ENCODE results near the gene BSDC1. TPM values are rescaled to one million over a fixed set of nuclear protein-coding genes. Genes with fewer than 3 reads are reported as not detected.
"Not testable (repeated sequence)": the region's sequence is repeated elsewhere in the genome, so short reads cannot be mapped to it uniquely, and the experiment has no call there.

BSDC1 gene
- polyA plus RNA-seq, 1 experiment, result 45.3 TPM

DNA sequence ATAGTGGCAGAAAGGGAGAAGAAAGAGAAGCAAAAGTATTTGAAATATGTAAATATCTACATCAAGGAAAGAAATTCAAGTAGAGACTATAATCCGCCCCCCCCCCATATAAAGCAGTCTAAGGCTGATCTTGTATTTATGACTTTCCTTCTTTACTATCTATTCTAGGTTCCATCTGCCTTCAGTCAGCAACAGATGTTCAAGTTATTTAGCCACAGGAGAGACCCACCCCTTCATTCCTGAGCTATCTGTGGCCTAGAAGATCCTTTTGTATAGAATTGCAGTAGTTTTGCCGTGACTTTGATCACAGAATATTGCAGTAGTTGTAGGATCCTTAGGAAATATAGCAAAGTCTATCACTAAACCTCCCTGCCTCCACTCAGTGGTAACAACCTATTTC, 10.7 kb upstream of the BSDC1 start:
- Histone ChIP-seq H3K27me3 (ENCODE audit: control insufficient read depth, insufficient read depth, low read length) (peaks cover 5% of the 10 kb centered on the region), H3K27ac (ENCODE audit: low read depth, low read length) (no peak overlapping the region), H3K4me3 (ENCODE audit: low read depth, low read length) (no peak overlapping the region), H3K9me3 (ENCODE audit: control insufficient read depth, insufficient read depth, low read length) (no peaks in the 10 kb centered on the region)
- peak; percentile 30 for DNase-seq (ENCODE audit: low read depth, low spot score)
- ChIA-PET CTCF (interaction anchor here (0.5 to 1.4 kb wide), 4 partner anchors 9 to 682 kb away, joined by 3 to 8 read pairs (median 3); no protein-coding TSS in a partner anchor), POLR2A (interaction anchor here (1.2 kb wide), 1 partner anchor 69 kb away, joined by 3 read pairs; the partner anchor contains the start of gene MARCKSL1)
- TF ChIP-seq CTCF (IDR thresholded peaks at IDR 0.05; ENCODE audit: low read depth, low read length), result no peak

DNA sequence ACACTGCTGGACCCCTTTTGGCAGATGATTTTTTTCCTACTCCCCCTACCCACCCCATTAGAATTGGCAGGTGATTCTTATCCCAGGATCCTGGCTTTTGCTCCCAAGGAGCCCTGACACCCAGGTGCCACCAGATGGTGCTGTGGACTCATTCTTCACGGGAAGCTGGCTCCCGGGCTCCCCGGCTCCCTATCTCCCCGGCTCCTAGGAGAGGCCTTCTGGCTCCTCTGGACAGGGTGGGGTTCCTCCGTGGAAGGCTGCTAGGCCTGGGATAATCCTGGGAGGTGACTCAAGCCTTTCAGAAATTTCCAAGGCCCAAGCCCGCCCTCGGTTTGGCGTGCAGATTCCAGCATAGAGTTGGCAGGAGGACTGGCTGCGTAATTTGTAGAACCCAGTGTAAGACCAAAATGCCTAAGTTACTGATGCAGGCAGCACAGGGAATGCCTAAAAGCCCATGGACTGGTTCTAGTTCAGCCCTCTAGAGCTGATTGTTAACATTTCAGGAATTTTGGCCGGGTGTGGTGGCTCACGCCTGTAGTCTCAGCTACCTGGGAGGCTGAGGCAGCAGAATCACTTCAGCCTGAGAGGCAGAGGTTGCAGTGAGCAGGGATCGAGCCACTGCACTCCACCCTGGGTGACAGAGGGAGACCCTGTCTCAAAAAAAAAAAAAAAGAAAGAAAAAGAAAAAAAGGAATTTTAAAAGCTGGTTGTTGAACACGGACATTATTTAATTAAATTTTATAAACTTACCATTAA, 6.8 kb upstream of the BSDC1 start:
- Histone ChIP-seq H3K27ac (ENCODE audit: low read depth, low read length) (no peak overlapping the region), H3K9me3 (ENCODE audit: control insufficient read depth, insufficient read depth, low read length) (no peaks in the 10 kb centered on the region), H3K27me3 (ENCODE audit: control insufficient read depth, insufficient read depth, low read length) (no peaks in the 10 kb centered on the region), H3K4me3 (ENCODE audit: low read depth, low read length) (no peak overlapping the region)
- DNase-seq (ENCODE audit: low read depth, low spot score), result peak; percentile 48
- POLR2A ChIA-PET, result interaction anchor here (0.7 to 1.2 kb wide), 3 partner anchors 12 to 497 kb away, joined by 3 to 4 read pairs (median 3); partner anchors contain the start of gene MARCKSL1
- peak; percentile 92 for TF ChIP-seq CTCF (IDR thresholded peaks at IDR 0.05; ENCODE audit: low read depth, low read length)
- CTCF ChIA-PET, result interaction anchor here (0.6 to 5.6 kb wide), 32 partner anchors 9 to 536 kb away, joined by 3 to 81 read pairs (median 4); no protein-coding TSS in a partner anchor

DNA sequence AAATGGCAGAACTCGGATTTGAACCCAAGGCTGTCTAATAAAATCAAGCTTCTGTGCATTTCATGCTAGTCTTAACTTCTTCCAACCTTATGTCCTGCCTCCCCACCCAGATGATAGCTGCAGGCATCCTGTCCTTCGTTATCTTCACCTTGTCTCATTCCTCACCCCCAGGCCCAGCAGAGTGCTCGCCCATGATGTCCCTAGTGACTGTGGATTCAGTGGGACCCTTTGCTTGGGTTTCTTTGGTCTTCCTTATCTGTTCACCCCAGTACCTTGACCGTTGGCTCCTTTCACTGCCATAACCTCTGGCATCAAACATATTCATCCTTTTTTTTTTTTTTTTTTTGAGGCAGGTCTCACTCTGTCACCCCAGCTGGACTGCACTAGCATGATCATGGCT, 5.6 kb upstream of the BSDC1 start:
- Histone ChIP-seq H3K27ac (ENCODE audit: low read depth, low read length) (no peak overlapping the region), H3K9me3 (ENCODE audit: control insufficient read depth, insufficient read depth, low read length) (no peaks in the 10 kb centered on the region), H3K27me3 (ENCODE audit: control insufficient read depth, insufficient read depth, low read length) (no peaks in the 10 kb centered on the region), H3K4me3 (ENCODE audit: low read depth, low read length) (no peak overlapping the region)
- DNase-seq (ENCODE audit: low read depth, low spot score), result no peak
- TF ChIP-seq CTCF (IDR thresholded peaks at IDR 0.05; ENCODE audit: low read depth, low read length), result no peak
- ChIA-PET POLR2A (interaction anchor here (0.7 kb wide), 1 partner anchor 80 kb away, joined by 6 read pairs; no protein-coding TSS in a partner anchor), CTCF (interaction anchor here (0.5 to 5.6 kb wide), 13 partner anchors 8 to 475 kb away, joined by 3 to 81 read pairs (median 5); no protein-coding TSS in a partner anchor)

DNA sequence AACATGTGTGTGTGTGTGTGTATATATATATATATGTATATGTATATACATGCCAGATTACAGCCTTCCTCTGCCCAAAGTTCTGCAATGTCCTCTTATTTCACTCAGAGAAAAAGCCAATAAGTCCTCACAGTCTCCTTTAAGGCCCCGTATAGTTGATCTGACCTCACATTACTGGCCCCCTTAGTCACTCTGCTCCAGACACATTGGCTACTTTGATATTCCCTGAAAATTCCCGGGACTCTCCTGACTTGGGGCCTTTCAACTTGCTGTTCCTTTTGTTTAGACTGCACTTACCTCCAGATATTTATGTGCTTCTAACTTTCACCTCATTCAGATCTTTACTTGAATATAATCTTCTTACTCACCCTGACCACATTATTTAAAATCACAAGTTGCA, 4.2 kb upstream of the BSDC1 start:
- no peaks in the 10 kb centered on the region for H3K27me3 ChIP-seq (ENCODE audit: control insufficient read depth, insufficient read depth, low read length)
- ChIA-PET CTCF (interaction anchor here (0.6 to 5.6 kb wide), 2 partner anchors 15 to 136 kb away, joined by 5 to 81 read pairs; no protein-coding TSS in a partner anchor), POLR2A (no interaction called here)
- no peaks in the 10 kb centered on the region; the same call in 1 of the 2 replicates for H3K9me3 ChIP-seq (ENCODE audit: control insufficient read depth, insufficient read depth, low read length)
- no peak for TF ChIP-seq CTCF (IDR thresholded peaks at IDR 0.05; ENCODE audit: low read depth, low read length)
- DNase-seq (ENCODE audit: low read depth, low spot score), result no peak
- no peak overlapping the region for H3K4me3 ChIP-seq (ENCODE audit: low read depth, low read length)
- H3K27ac ChIP-seq (ENCODE audit: low read depth, low read length), result no peak overlapping the region

DNA sequence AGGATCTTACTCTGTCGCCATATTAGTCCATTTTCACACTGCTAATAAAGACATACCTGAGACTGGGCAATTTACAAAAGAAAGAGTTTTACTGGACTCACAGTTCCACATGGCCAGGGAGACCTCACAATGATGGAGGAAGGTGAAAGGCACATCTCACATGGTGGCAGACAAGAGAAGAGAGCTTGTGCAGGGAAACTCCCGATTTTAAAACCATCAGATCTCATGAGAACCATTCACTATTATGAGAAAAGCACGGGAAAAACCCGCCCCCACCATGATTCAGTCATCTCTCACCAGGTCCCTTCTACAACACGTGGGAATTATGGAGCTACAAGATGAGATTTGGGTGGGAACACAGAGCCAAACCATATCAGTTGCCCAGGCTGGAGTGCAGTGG, 2.3 kb upstream of the BSDC1 start:
- DNase-seq (ENCODE audit: low read depth, low spot score); H3K27ac ChIP-seq (ENCODE audit: low read depth, low read length); H3K9me3 ChIP-seq (ENCODE audit: control insufficient read depth, insufficient read depth, low read length); CTCF ChIA-PET; H3K4me3 ChIP-seq (ENCODE audit: low read depth, low read length); H3K27me3 ChIP-seq (ENCODE audit: control insufficient read depth, insufficient read depth, low read length); POLR2A ChIA-PET: not testable (repeated sequence)

Measured in AG04450 (cell line).